ENCODE results near the gene CCDC88B.

The CCDC88B gene

DNA sequence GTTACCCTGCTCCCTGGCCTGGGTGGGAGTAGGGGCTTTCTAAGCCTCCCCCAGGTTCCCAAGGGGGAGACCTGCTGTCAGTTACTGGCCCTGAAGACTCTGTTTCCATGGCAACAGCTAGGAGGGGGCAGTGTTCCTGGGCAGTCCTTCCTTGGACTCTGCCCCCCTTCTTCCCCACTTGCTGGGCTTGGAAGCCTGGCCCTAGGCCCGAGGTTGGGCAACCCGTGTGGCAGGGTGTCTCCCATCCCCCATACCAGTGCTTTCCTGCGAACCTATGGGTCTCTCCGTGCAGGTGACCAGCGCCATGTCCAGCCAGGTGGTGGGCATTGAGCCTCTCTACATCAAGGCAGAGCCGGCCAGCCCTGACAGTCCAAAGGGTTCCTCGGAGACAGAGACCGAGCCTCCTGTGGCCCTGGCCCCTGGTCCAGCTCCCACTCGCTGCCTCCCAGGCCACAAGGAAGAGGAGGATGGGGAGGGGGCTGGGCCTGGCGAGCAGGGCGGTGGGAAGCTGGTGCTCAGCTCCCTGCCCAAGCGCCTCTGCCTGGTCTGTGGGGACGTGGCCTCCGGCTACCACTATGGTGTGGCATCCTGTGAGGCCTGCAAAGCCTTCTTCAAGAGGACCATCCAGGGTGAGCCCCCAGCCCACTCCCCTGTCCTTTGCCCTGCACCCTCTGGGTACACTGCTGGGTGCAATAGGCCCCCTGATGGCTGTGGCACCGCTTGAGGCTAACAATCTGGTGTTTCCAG lies 33.0 kb upstream of the CCDC88B start:
- no peak for TF ChIP-seq TAF1 (IDR thresholded peaks at IDR 0.05; ENCODE audit: borderline replicate concordance, insufficient read depth, low read length)
- TF ChIP-seq FOXP2 (optimal IDR thresholded peaks at IDR 0.05; ENCODE audit: borderline replicate concordance, extremely low read depth, extremely low read length, insufficient read depth): no peak

DNA sequence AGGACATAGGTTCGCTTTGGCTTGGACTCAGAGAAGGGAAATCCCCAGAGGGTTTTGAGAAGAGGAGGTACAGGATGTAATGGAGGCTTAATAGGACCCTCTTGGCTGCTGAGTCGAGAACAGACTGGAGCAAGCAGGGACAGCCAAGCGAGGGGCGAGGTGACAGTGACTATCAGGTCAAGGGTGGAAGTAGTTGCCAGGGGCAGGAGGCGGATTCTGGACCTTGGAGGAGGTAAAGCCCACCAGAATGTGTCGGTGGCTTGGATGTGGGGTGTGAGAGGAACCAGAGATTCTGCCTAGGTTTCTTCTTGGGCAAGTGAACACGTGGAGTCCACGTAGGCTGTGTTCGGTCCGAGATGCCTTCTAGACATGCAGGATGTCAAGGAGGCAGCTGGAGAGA lies 27.1 kb upstream of the CCDC88B start:
- TF ChIP-seq POLR2AphosphoS5 (IDR thresholded peaks at IDR 0.05; ENCODE audit: low read depth, low read length): no peak
- TF ChIP-seq TAF1 (IDR thresholded peaks at IDR 0.05; ENCODE audit: borderline replicate concordance, insufficient read depth, low read length): no peak
- no peak for TF ChIP-seq REST (IDR thresholded peaks at IDR 0.05; ENCODE audit: insufficient read depth in 1 of 2, low read depth in 2 of 2, low read length in 2 of 2)
- TF ChIP-seq SIN3A (IDR thresholded peaks at IDR 0.05; ENCODE audit: borderline replicate concordance, insufficient read depth, low read length): no peak
- TF ChIP-seq FOXP2 (optimal IDR thresholded peaks at IDR 0.05; ENCODE audit: borderline replicate concordance, extremely low read depth, extremely low read length, insufficient read depth): no peak

- TF ChIP-seq FOXP2 (optimal IDR thresholded peaks at IDR 0.05; ENCODE audit: borderline replicate concordance, extremely low read depth, extremely low read length, insufficient read depth) (no peak), TAF1 (IDR thresholded peaks at IDR 0.05; ENCODE audit: borderline replicate concordance, insufficient read depth, low read length) (no peak), REST (IDR thresholded peaks at IDR 0.05; ENCODE audit: insufficient read depth in 1 of 2, low read depth in 2 of 2, low read length in 2 of 2) (no peak), POLR2AphosphoS5 (IDR thresholded peaks at IDR 0.05; ENCODE audit: low read depth, low read length) (no peak), SIN3A (IDR thresholded peaks at IDR 0.05; ENCODE audit: borderline replicate concordance, insufficient read depth, low read length) (no peak)
Observed at GRCh38 chr11:64313491-64314145, 26.4 kb upstream of the CCDC88B start.

GRCh38 chr11:64314146-64314804 lies 25.7 kb upstream of the CCDC88B start:
- no peak for TF ChIP-seq TAF1 (IDR thresholded peaks at IDR 0.05; ENCODE audit: borderline replicate concordance, insufficient read depth, low read length)
- no peak for TF ChIP-seq FOXP2 (optimal IDR thresholded peaks at IDR 0.05; ENCODE audit: borderline replicate concordance, extremely low read depth, extremely low read length, insufficient read depth)
- no peak for TF ChIP-seq SIN3A (IDR thresholded peaks at IDR 0.05; ENCODE audit: borderline replicate concordance, insufficient read depth, low read length)
- no peak for TF ChIP-seq POLR2AphosphoS5 (IDR thresholded peaks at IDR 0.05; ENCODE audit: low read depth, low read length)
- TF ChIP-seq REST (IDR thresholded peaks at IDR 0.05; ENCODE audit: insufficient read depth in 1 of 2, low read depth in 2 of 2, low read length in 2 of 2): no peak

DNA sequence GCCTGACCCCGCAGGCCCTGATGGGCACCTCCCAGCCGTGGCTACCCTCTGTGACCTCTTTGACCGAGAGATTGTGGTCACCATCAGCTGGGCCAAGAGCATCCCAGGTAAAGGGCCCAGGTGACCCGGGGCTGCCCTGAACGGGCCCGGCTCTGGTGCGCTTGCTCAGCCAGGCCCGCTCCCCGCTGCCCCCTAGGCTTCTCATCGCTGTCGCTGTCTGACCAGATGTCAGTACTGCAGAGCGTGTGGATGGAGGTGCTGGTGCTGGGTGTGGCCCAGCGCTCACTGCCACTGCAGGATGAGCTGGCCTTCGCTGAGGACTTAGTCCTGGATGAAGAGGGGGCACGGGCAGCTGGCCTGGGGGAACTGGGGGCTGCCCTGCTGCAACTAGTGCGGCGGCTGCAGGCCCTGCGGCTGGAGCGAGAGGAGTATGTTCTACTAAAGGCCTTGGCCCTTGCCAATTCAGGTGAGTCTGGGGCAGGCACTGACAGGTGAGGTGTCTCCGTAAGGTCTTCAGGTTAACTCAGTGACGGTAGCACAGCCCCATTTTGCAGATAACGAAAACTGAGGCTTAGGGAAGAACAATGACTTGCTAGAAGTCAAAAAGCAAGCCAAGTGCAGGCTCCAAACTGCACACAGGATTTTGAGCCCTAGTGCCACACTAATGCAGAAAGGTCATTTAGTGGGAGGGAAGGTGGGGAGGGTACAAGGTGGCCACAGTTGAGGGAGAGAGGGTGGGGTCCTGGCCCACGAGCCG lies 25.0 kb upstream of the CCDC88B start:
- no peak for TF ChIP-seq REST (IDR thresholded peaks at IDR 0.05; ENCODE audit: insufficient read depth in 1 of 2, low read depth in 2 of 2, low read length in 2 of 2)
- TF ChIP-seq FOXP2 (optimal IDR thresholded peaks at IDR 0.05; ENCODE audit: borderline replicate concordance, extremely low read depth, extremely low read length, insufficient read depth): no peak
- TF ChIP-seq POLR2AphosphoS5 (IDR thresholded peaks at IDR 0.05; ENCODE audit: low read depth, low read length): no peak
- TF ChIP-seq TAF1 (IDR thresholded peaks at IDR 0.05; ENCODE audit: borderline replicate concordance, insufficient read depth, low read length): no peak
- TF ChIP-seq SIN3A (IDR thresholded peaks at IDR 0.05; ENCODE audit: borderline replicate concordance, insufficient read depth, low read length): no peak

All from PFSK-1 (cell line).